GM12878 (cell line): Measurements from ENCODE around the gene ANKRD37. TPM values are rescaled to one million over a fixed set of nuclear protein-coding genes. Genes with fewer than 3 reads are reported as not detected.

Source experiments
- ATAC-seq: fragments of 200-7000 bp; cut with Tn5 transposase; 3 replicates; pipeline ENCODE4 v1.9.1; 2020; ENCODE audit warnings: mild to moderate bottlenecking, moderate library complexity
- BruUV-seq: library from RNA; stranded (reverse); fragments of 400-500 nt; replicated peaks from 2 replicates; lab custom pipeline; 2021; lab: Mats Ljungman, UMichigan
- CTCF ChIA-PET: fragments of 300-600 bp; sonication (Branson Sonifier 250); formaldehyde crosslinking; extraction: SDS; loops from one replicate; lab custom pipeline; 2021; ENCODE audit warnings: inconsistent platforms; lab: Yijun Ruan, JAX
- POLR2A ChIA-PET: fragments of 350-600 bp; formaldehyde crosslinking; extraction: SDS; loops from one replicate; lab custom pipeline; 2021; ENCODE audit warnings: inconsistent platforms; lab: Charles Lee
- RAD21 ChIA-PET: fragments of 300-600 bp; sonication (Branson Sonifier 250); formaldehyde crosslinking; loops from one replicate; lab custom pipeline; 2023; ENCODE audit warnings: antibody characterized with exemption; ENCODE audit not compliant: unreplicated experiment; lab: Charles Lee
- SMC1A ChIA-PET: fragments of 300-600 bp; sonication (Branson Sonifier 250); formaldehyde crosslinking; loops from one replicate; lab custom pipeline; 2023; ENCODE audit not compliant: unreplicated experiment, uncharacterized antibody; lab: Charles Lee
- DNase-seq: peaks from one replicate; pipeline ENCODE4 v3.0.0-alpha.2; 2011; ENCODE audit warnings: low read depth, low spot score
- FAIRE-seq: peaks from 3 replicates; lab custom pipeline; 2011; peaks lifted over from hg19 to GRCh38; lab: Jason Lieb, UNC
- H2AFZ ChIP-seq: 2 replicates; pipeline ENCODE4 v1.6.0; 2011; ENCODE audit warnings: low read depth, low read length, control low read depth; ENCODE audit not compliant: control insufficient read depth
- H3K27ac ChIP-seq: 2 replicates; pipeline ENCODE4 v1.5.1; 2011; ENCODE audit warnings: control low read depth; ENCODE audit not compliant: control insufficient read depth, insufficient read depth
- H3K27me3 ChIP-seq, 2 experiments: replicated peaks in 1 of 2; 2 replicates each; pipeline versions ENCODE4 v1.6.0 to v1.6.1; 2011; ENCODE audit warnings: low read length in 1 of 2; ENCODE audit not compliant: control insufficient read depth in 2 of 2, insufficient read depth in 2 of 2
- H3K36me3 ChIP-seq, 2 experiments: 2 replicates each; pipeline ENCODE4 v1.5.1; 2011; ENCODE audit warnings: low read length in 1 of 2; ENCODE audit not compliant: control insufficient read depth in 2 of 2, insufficient read depth in 2 of 2
- H3K4me1 ChIP-seq: 2 replicates; pipeline ENCODE4 v1.6.1; 2011; ENCODE audit warnings: mild to moderate bottlenecking, low read length, moderate library complexity, mixed read lengths; ENCODE audit not compliant: control insufficient read depth, insufficient read depth
- H3K4me2 ChIP-seq: 2 replicates; pipeline ENCODE4 v1.6.0; 2011; ENCODE audit warnings: control low read depth; ENCODE audit not compliant: control insufficient read depth, insufficient read depth
- H3K4me3 ChIP-seq: fragments of 200-600 bp; sonication (generic); 2 replicates; pipeline ENCODE4 v1.5.1; 2016
- H3K79me2 ChIP-seq: 2 replicates; pipeline ENCODE4 v1.6.0; 2011; ENCODE audit warnings: low read length; ENCODE audit not compliant: control insufficient read depth, insufficient read depth
- H3K9ac ChIP-seq: 2 replicates; pipeline ENCODE4 v1.8.0; 2011; ENCODE audit warnings: low read length, control low read depth, mixed read lengths; ENCODE audit not compliant: control insufficient read depth, insufficient read depth
- H3K9me3 ChIP-seq: replicated peaks from 3 replicates; pipeline ENCODE4 v1.5.1; 2011; ENCODE audit warnings: mild to moderate bottlenecking, low read length; ENCODE audit not compliant: control insufficient read depth, insufficient read depth
- H4K20me1 ChIP-seq: 2 replicates; pipeline ENCODE4 v1.6.0; 2011; ENCODE audit not compliant: control insufficient read depth, insufficient read depth
- CTCF ChIP-seq, 3 experiments: IDR thresholded peaks in 2 of 3; conservative IDR thresholded peaks in 1 of 3; 2 replicates each; pipeline ENCODE4 v1.5.1; 2011; ENCODE audit warnings: low read depth in 3 of 3, low read length in 3 of 3, mild to moderate bottlenecking in 3 of 3, control low read depth in 2 of 3, moderate library complexity in 2 of 3, inconsistent platforms in 1 of 3, mixed read lengths in 1 of 3; ENCODE audit not compliant: control insufficient read depth in 2 of 3, insufficient read depth in 1 of 3; ENCODE audit errors: extremely low read depth in 1 of 3
- ESRRA ChIP-seq: IDR thresholded peaks from 2 replicates; pipeline ENCODE4 v1.6.1; 2012; ENCODE audit warnings: mild to moderate bottlenecking, low read length, improper control_type of control experiment
- GABPA ChIP-seq: IDR thresholded peaks from 2 replicates; pipeline ENCODE4 v1.6.1; 2014; ENCODE audit warnings: antibody characterized with exemption, low read depth, mild to moderate bottlenecking, inconsistent platforms
- NFIC ChIP-seq: IDR thresholded peaks from 2 replicates; pipeline ENCODE4 v1.6.1; 2012; ENCODE audit warnings: low read depth, mild to moderate bottlenecking, inconsistent platforms, low read length, moderate library complexity
- NFYB ChIP-seq: IDR thresholded peaks from 2 replicates; pipeline ENCODE4 v1.6.1; 2011; ENCODE audit warnings: low read depth, mild to moderate bottlenecking, low read length, improper control_type of control experiment, moderate library complexity; ENCODE audit not compliant: insufficient read depth
- NR2C1 ChIP-seq: fragments of 450-650 bp; IDR thresholded peaks from 2 replicates; pipeline ENCODE4 v1.6.1; 2017; ENCODE audit warnings: antibody characterized with exemption, mild to moderate bottlenecking, moderate library complexity
- NR2C2 ChIP-seq: IDR thresholded peaks from 2 replicates; pipeline ENCODE4 v1.6.1; 2011; ENCODE audit warnings: borderline replicate concordance, low read depth; ENCODE audit not compliant: control insufficient read depth, insufficient read length
- SIN3A ChIP-seq: IDR thresholded peaks from 2 replicates; pipeline ENCODE4 v1.6.1; 2012; ENCODE audit warnings: low read depth, low read length, improper control_type of control experiment
- SREBF2 ChIP-seq: IDR thresholded peaks from 2 replicates; pipeline ENCODE4 v1.6.1; 2012; ENCODE audit warnings: mild to moderate bottlenecking, low read length
- SUPT20H ChIP-seq: IDR thresholded peaks from 2 replicates; pipeline ENCODE4 v1.6.1; 2011; ENCODE audit warnings: low read depth, mild to moderate bottlenecking, low read length, moderate library complexity, borderline replicate concordance; ENCODE audit not compliant: control insufficient read depth
- TAF1 ChIP-seq: IDR thresholded peaks from 2 replicates; pipeline ENCODE4 v1.6.1; 2011; ENCODE audit warnings: mild to moderate bottlenecking, low read depth, low read length, borderline replicate concordance
- TCF12 ChIP-seq: IDR thresholded peaks from 2 replicates; pipeline ENCODE4 v1.6.1; 2011; ENCODE audit warnings: low read depth, mild to moderate bottlenecking, low read length
- USF2 ChIP-seq: IDR thresholded peaks from 2 replicates; pipeline ENCODE4 v1.6.1; 2011; ENCODE audit warnings: low read depth, low read length, improper control_type of control experiment, borderline replicate concordance
- ZBTB33 ChIP-seq: fragments of 450-650 bp; IDR thresholded peaks from 2 replicates; pipeline ENCODE4 v1.6.1; 2017; ENCODE audit warnings: mild to moderate bottlenecking
- ZNF592 ChIP-seq: fragments of 450-650 bp; IDR thresholded peaks from 2 replicates; pipeline ENCODE4 v1.6.1; 2017; ENCODE audit warnings: mild to moderate bottlenecking, moderate library complexity
- ZNF622 ChIP-seq: fragments of 450-650 bp; IDR thresholded peaks from 2 replicates; pipeline ENCODE4 v1.6.1; 2017; ENCODE audit warnings: mild to moderate bottlenecking, inconsistent platforms
- WGBS: methylation state at CpG from one replicate; pipeline ENCODE4 v1.1.6; 2016; ENCODE audit warnings: low lambda C conversion rate; ENCODE audit not compliant: insufficient replicate concordance, insufficient coverage; ENCODE audit errors: missing lambda C conversion rate; 5-methylcytosine and 5-hydroxymethylcytosine counted together
- in situ Hi-C: fragments of 300-500 bp; cut with MboI; formaldehyde crosslinking; loops from 9 replicates; pipeline ENCODE4 v1.14.3; 2018; ENCODE audit warnings: mixed read lengths
- intact Hi-C: fragments of 100-400 bp; cut with micrococcal nuclease; formaldehyde crosslinking; loops from one replicate; pipeline ENCODE4 v1.14.2; 2022; ENCODE audit not compliant: unreplicated experiment
- polyA plus RNA-seq, 11 experiments: library from polyadenylated mRNA; depleted of rRNA in 4 of 11; unstranded in 6 of 11; stranded (reverse) in 5 of 11; fragments of >200 nt; fragmentation: Nextera tagmentation in 4 of 11; fragmentation: Illumina TruSeq in 1 of 11; extraction: Ambion mirVana in 4 of 11; extraction: Trizol in 1 of 11; gene quantifications; 1 replicate in 1 of 11; 2 replicates in 10 of 11; pipeline versions ENCODE4 v1.2.1 to v1.2.3, GENCODE V29; 2011 to 2016; ENCODE audit warnings: inconsistent platforms in 2 of 11, missing spikeins in 2 of 11, low read depth in 1 of 11
- total RNA-seq, 4 experiments: library from RNA; depleted of rRNA in 3 of 4; stranded (reverse); fragments of >200 nt in 3 of 4; fragmentation: Illumina TruSeq in 1 of 4; extraction: Trizol in 1 of 4; gene quantifications; 2 replicates each; pipeline versions ENCODE4 v1.2.1 to v1.2.3, GENCODE V29; 2013 to 2021

The ANKRD37 gene
- total and polyA plus RNA-seq, 10 of the 15 experiments (the other 5 are each of a cell fraction or from before 2014, with no cell fraction given) = 10.6 to 67.9 (median 24.2) TPM

GRCh38 chr4:185380320-185380719 lies 16.3 kb upstream of the ANKRD37 start:
- Histone ChIP-seq H3K9ac (no peak overlapping the region), H4K20me1 (no peaks in the 10 kb centered on the region), H3K9me3 (no peaks in the 10 kb centered on the region; the same call in 1 of the 3 replicates), H2AFZ (no peak overlapping the region), H3K4me1 (no peaks in the 10 kb centered on the region), H3K27me3 (no peaks in the 10 kb centered on the region), H3K79me2 (no peaks in the 10 kb centered on the region), H3K36me3 (peaks cover 0 to 7% of the 10 kb centered on the region in 2 experiments; a peak in 2 of 4 replicates), H3K4me2 (no peak overlapping the region), H3K27ac (no peak overlapping the region), H3K4me3 (no peak overlapping the region)
- ChIA-PET SMC1A (interaction anchor here (0.7 to 1.7 kb wide), 2 partner anchors 9 to 99 kb away, joined by 3 to 5 read pairs; no protein-coding TSS in a partner anchor), CTCF (no interaction called here), POLR2A (interaction anchor here (0.6 kb wide), 1 partner anchor 70 kb away, joined by 4 read pairs; no protein-coding TSS in a partner anchor), RAD21 (interaction anchor here (1.2 kb wide), 1 partner anchor 74 kb away, joined by 3 read pairs; no protein-coding TSS in a partner anchor)
- WGBS = 100% methylated on average over 1 of the region's 1 CpG
- FAIRE-seq (no peak), ATAC-seq (no peak), DNase-seq (no peak)
- intact Hi-C loops = no loop called here
- in situ Hi-C loops = no loop called here
- BruUV-seq = no TSS peak
- TF ChIP-seq ZNF622 = no peak
- TF ChIP-seq ZBTB33 = no peak
- TF ChIP-seq TCF12 = no peak
- TF ChIP-seq SREBF2 = no peak
- no peak for TF ChIP-seq NFYB
- TF ChIP-seq GABPA = no peak
- TF ChIP-seq USF2 = no peak
- no peak for TF ChIP-seq NFIC
- TF ChIP-seq NR2C1 = no peak
- no peak for TF ChIP-seq SIN3A
- no peak for TF ChIP-seq ESRRA
- no peak for TF ChIP-seq SUPT20H
- no peak for TF ChIP-seq ZNF592
- TF ChIP-seq CTCF (IDR thresholded peaks at IDR 0.05 in 2 of 3, conservative IDR thresholded peaks at IDR 0.05 in 1 of 3; ENCODE audit: control insufficient read depth in 2 of 3, extremely low read depth in 1 of 3, insufficient read depth in 1 of 3, low read depth in 3 of 3, low read length in 3 of 3) = no peak
- TF ChIP-seq TAF1 = no peak
- no peak for TF ChIP-seq NR2C2
